CD4-positive, alpha-beta T cell (primary cell): ENCODE measurements around the gene DNAH6. TPM values are rescaled to one million over a fixed set of nuclear protein-coding genes. Genes with fewer than 3 reads are reported as not detected.

ENCODE experiments used
- ATAC-seq: fragments of 200-7000 bp; cut with Tn5 transposase; one replicate; pipeline ENCODE4 v1.10.0; 2022; ENCODE audit warnings: mild to moderate bottlenecking; ENCODE audit not compliant: poor library complexity
- CTCF ChIA-PET: fragments of 350-600 bp; sonication (Branson Sonifier 250); formaldehyde crosslinking; loops from one replicate; lab custom pipeline; 2021; ENCODE audit warnings: antibody characterized with exemption, inconsistent platforms; lab: Charles Lee
- POLR2A ChIA-PET: fragments of 350-600 bp; sonication (Branson Sonifier 250); formaldehyde crosslinking; loops from one replicate; lab custom pipeline; 2021; ENCODE audit warnings: antibody characterized with exemption, inconsistent platforms; lab: Charles Lee
- DNase-seq, 14 experiments: peaks; one replicate each; pipeline ENCODE4 v3.0.0-alpha.2; 2013 to 2020; ENCODE audit warnings: mixed read lengths in 2 of 14
- H3K27ac ChIP-seq, 2 donors: one replicate each; pipeline versions ENCODE4 v1.5.1 to v1.7.0; 2013; ENCODE audit warnings: low read length in 2 of 2, low read depth in 1 of 2, mild to moderate bottlenecking in 1 of 2
- H3K27me3 ChIP-seq, 2 experiments: 1 replicate in 1 of 2; 2 replicates in 1 of 2; pipeline versions ENCODE4 v1.6.1 to v1.7.0; 2013; ENCODE audit warnings: low read length in 2 of 2, control low read depth in 1 of 2, mild to moderate bottlenecking in 1 of 2, moderate library complexity in 1 of 2; ENCODE audit not compliant: insufficient read depth in 2 of 2, control insufficient read depth in 1 of 2
- H3K36me3 ChIP-seq: one replicate; pipeline ENCODE4 v1.6.1; 2013; ENCODE audit warnings: low read length, control low read depth; ENCODE audit not compliant: insufficient read depth
- H3K4me1 ChIP-seq: one replicate; pipeline ENCODE4 v1.6.1; 2013; ENCODE audit warnings: low read length, control low read depth; ENCODE audit not compliant: insufficient read depth
- H3K4me3 ChIP-seq: one replicate; pipeline ENCODE4 v1.5.1; 2013; ENCODE audit warnings: mild to moderate bottlenecking, low read length, moderate library complexity
- H3K9me3 ChIP-seq, 2 experiments: 1 replicate in 1 of 2; 2 replicates in 1 of 2; pipeline versions ENCODE4 v1.6.1 to v1.7.0; 2013; ENCODE audit warnings: low read length in 2 of 2, mild to moderate bottlenecking in 2 of 2, control low read depth in 1 of 2, moderate library complexity in 1 of 2; ENCODE audit not compliant: control insufficient read depth in 1 of 2, insufficient read depth in 1 of 2
- H3K27ac Mint-ChIP-seq: one replicate; pipeline ENCODE4 v1.8.0; 2020; ENCODE audit warnings: mixed read lengths
- H3K27me3 Mint-ChIP-seq: one replicate; pipeline ENCODE4 v1.8.0; 2021; ENCODE audit warnings: mixed read lengths
- H3K36me3 Mint-ChIP-seq: one replicate; pipeline ENCODE4 v1.8.0; 2021; ENCODE audit warnings: low read depth, mixed read lengths
- H3K4me1 Mint-ChIP-seq: one replicate; pipeline ENCODE4 v1.8.0; 2021; ENCODE audit warnings: low read depth, mixed read lengths
- H3K4me3 Mint-ChIP-seq: one replicate; pipeline ENCODE4 v1.8.0; 2020; ENCODE audit warnings: mild to moderate bottlenecking, mixed read lengths
- H3K9me3 Mint-ChIP-seq: one replicate; pipeline ENCODE4 v1.8.0; 2020; ENCODE audit warnings: mixed read lengths
- intact Hi-C, 2 experiments: fragments of 100-400 bp; cut with DNase I in 1 of 2; cut with micrococcal nuclease in 1 of 2; formaldehyde crosslinking; loops; one replicate each; pipeline versions ENCODE4 v1.15.1 to v1.9.0; 2023 to 2025; cut with DNase I, micrococcal nuclease
- total RNA-seq, 174 experiments: library from RNA in 2 of 174; stranded (reverse) in 2 of 174; gene quantifications; one replicate each; pipeline ENCODE4 v1.2.3 and lab custom pipeline; 2021 to 2026
- TF ChIP-seq, protein P1 (sequence below): fragments of 200-600 bp; IDR thresholded peaks from one replicate; pipeline ENCODE4 v1.8.0; 2022; ENCODE audit warnings: antibody characterized with exemption, mild to moderate bottlenecking

The DNAH6 gene
- total RNA-seq, 2 experiments from 2014 or later = 0.59 to 1.2 TPM

DNA sequence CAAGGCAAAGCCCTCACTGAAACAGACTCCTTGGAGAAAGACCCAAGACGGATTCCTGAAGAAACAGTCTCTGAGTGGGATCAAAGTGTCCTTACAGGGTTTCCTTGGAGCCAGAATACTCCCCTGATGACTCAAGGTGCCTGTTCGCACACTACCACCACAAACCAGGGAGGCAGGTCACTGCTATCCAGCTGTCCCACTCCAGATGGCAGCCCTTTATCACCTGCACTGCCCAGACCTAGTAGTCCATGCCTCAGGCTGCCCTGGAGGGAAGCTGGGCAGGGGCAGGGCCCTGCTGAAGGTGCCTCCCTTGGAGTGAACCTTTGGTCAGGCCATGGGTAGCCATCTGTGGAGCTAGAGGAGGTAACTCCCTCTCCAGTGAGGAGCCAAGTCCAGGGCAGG lies 330.4 kb downstream of the DNAH6 start:
- H3K9me3 Mint-ChIP-seq = no peaks in the 10 kb centered on the region
- Histone ChIP-seq H3K27me3 (no peaks in the 10 kb centered on the region), H3K4me3 (no peak overlapping the region), H3K9me3 (no peaks in the 10 kb centered on the region), H3K27ac (peak overlapping the region; percentile 81 to 90), H3K36me3 (peaks cover 10% of the 10 kb centered on the region), H3K4me1 (peaks cover 100% of the 10 kb centered on the region)
- TF ChIP-seq, protein P1, sequence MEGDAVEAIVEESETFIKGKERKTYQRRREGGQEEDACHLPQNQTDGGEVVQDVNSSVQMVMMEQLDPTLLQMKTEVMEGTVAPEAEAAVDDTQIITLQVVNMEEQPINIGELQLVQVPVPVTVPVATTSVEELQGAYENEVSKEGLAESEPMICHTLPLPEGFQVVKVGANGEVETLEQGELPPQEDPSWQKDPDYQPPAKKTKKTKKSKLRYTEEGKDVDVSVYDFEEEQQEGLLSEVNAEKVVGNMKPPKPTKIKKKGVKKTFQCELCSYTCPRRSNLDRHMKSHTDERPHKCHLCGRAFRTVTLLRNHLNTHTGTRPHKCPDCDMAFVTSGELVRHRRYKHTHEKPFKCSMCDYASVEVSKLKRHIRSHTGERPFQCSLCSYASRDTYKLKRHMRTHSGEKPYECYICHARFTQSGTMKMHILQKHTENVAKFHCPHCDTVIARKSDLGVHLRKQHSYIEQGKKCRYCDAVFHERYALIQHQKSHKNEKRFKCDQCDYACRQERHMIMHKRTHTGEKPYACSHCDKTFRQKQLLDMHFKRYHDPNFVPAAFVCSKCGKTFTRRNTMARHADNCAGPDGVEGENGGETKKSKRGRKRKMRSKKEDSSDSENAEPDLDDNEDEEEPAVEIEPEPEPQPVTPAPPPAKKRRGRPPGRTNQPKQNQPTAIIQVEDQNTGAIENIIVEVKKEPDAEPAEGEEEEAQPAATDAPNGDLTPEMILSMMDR = no peak
- DNase-seq = no peak
- POLR2A ChIA-PET = interaction anchor here (0.7 to 10.7 kb wide), 33 partner anchors 9 to 197 kb away, joined by 3 to 138 read pairs (median 5); partner anchors contain the start of genes TMSB10 and TRABD2A
- H3K27me3 Mint-ChIP-seq = no peaks in the 10 kb centered on the region
- ATAC-seq = no peak
- H3K36me3 Mint-ChIP-seq = peaks cover 64% of the 10 kb centered on the region
- peak overlapping the region; percentile 84 for H3K4me3 Mint-ChIP-seq
- intact Hi-C loops = loop anchor here in 1 of 2 experiments (1.0 to 2.0 kb wide), 5 partner anchors 9 to 64 kb away; no protein-coding TSS in a partner anchor
- H3K4me1 Mint-ChIP-seq = peaks cover 95% of the 10 kb centered on the region
- CTCF ChIA-PET = interaction anchor here (1.1 to 3.0 kb wide), 4 partner anchors 16 to 79 kb away, joined by 3 to 16 read pairs (median 4); no protein-coding TSS in a partner anchor
- H3K27ac Mint-ChIP-seq = peak overlapping the region; percentile 96

DNA sequence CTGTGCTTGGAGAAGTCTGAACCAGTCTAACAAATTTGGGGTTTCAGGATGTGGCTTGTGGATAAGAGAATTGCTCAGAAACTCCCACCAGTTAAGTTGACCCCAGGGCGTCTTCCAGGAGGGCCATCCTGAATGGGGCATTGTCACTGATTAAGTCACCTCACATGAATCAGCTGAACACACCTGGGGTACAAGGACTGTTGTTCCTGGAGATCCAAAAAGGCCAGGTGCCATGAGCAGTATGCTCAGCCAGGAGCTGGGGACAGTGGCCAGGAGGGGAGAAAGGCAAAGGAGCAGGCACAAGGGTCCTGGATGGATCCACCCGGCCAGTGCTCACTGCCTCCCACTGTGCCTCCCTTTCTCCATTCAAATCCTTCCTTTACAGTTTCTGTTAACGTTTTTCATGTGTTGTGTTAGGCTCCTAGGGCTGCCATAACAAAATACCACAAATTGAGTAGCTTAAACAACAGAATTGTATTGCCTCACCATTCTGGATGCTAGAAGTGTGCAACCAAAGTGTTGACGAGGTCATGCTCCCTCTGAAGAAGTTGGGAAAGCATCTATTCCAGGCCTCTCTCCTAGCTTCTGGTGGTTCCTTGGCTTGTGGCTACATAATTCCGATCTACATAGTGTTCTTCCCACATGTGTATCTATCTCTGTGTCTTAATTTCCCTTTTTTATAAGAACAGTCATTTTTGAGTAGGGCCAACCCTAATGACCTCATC lies 331.2 kb downstream of the DNAH6 start:
- H3K4me1 ChIP-seq = peaks cover 100% of the 10 kb centered on the region
- peaks cover 13% of the 10 kb centered on the region for H3K36me3 ChIP-seq
- ChIA-PET CTCF (interaction anchor here (1.2 to 3.0 kb wide), 2 partner anchors 35 to 78 kb away, joined by 3 to 16 read pairs; no protein-coding TSS in a partner anchor), POLR2A (interaction anchor here (1.2 to 10.7 kb wide), 10 partner anchors 10 to 195 kb away, joined by 4 to 138 read pairs (median 8); partner anchors contain the start of genes TMSB10 and TRABD2A)
- peak overlapping the region; percentile 81 to 90 for H3K27ac ChIP-seq
- H3K4me3 ChIP-seq = no peak overlapping the region
- Mint-ChIP-seq H3K4me3 (peak overlapping the region; percentile 84), H3K9me3 (no peaks in the 10 kb centered on the region), H3K27me3 (no peaks in the 10 kb centered on the region), H3K4me1 (peaks cover 96% of the 10 kb centered on the region), H3K27ac (peak overlapping the region; percentile 96), H3K36me3 (peaks cover 66% of the 10 kb centered on the region)
- intact Hi-C loops = loop anchor here in 1 of 2 experiments (2.0 kb wide), 3 partner anchors 15 to 65 kb away; no protein-coding TSS in a partner anchor
- H3K27me3 ChIP-seq = no peaks in the 10 kb centered on the region
- TF ChIP-seq, protein P1 = no peak
- no peak for ATAC-seq
- H3K9me3 ChIP-seq = peaks cover 0 to 5% of the 10 kb centered on the region in 2 experiments
- DNase-seq = no peak

DNA sequence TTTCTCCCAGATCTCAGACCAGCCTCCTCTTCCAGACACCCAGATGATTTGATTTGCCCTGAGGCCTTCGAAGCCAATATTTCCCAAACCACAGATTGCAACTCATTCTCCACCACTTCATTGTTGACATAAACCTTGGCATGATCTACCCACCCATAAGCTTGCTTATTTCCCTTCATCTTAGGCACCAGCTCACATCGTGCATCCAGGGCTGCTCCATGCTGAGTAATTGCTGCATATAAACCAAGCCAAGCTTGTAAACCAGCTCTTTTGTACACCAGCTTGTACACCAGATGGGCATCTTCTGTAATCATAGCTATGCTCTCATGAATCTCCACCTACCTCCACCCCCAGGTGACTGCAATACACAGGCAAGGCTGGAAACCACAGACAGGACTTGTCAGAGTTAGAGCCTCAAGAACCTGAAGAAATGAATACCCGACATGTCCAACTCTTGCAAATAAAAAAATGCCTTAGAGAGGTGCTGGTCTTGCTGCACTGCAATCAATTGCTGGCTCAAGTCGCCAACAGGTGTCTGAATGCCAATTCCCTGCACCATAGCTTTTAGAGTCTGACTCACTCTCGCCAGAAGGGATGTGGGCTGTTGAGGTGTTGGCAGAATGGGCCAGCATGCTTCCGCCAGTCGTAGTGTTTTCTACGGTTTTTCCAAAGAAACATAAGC lies 333.1 kb downstream of the DNAH6 start:
- intact Hi-C loops = no loop called here
- peak in 11 of 14 experiments; percentile 31 to 83 (median 46) for DNase-seq

More for the DNA sequence above, 333.1 kb downstream of the DNAH6 start:
- Mint-ChIP-seq H3K9me3 (peaks cover 5% of the 10 kb centered on the region), H3K4me3 (peak overlapping the region; percentile 82), H3K27ac (peak overlapping the region; percentile 96), H3K36me3 (peaks cover 67% of the 10 kb centered on the region), H3K27me3 (no peaks in the 10 kb centered on the region), H3K4me1 (peaks cover 94% of the 10 kb centered on the region)
- peak; percentile 38 for ATAC-seq
- ChIA-PET POLR2A (interaction anchor here (0.9 to 10.7 kb wide), 15 partner anchors 8 to 133 kb away, joined by 3 to 138 read pairs (median 6); partner anchors contain the start of gene TRABD2A), CTCF (interaction anchor here (1.4 to 3.9 kb wide), 2 partner anchors 33 to 77 kb away, joined by 5 to 17 read pairs; no protein-coding TSS in a partner anchor)
- TF ChIP-seq, protein P1 = no peak
- H3K36me3 ChIP-seq = peaks cover 20% of the 10 kb centered on the region
- H3K4me3 ChIP-seq = peak overlapping the region; percentile 45
- no peaks in the 10 kb centered on the region for H3K27me3 ChIP-seq
- H3K9me3 ChIP-seq = peaks cover 9% of the 10 kb centered on the region in 2 experiments
- H3K4me1 ChIP-seq = peaks cover 98% of the 10 kb centered on the region
- peak overlapping the region; percentile 56 to 59 for H3K27ac ChIP-seq
